ENCODE data around the gene B3GNT9. TPM values are rescaled to one million over a fixed set of nuclear protein-coding genes. Genes with fewer than 3 reads are reported as not detected.
A peak's percentile ranks its signal among the peaks of the same experiment; 100 is the strongest.

Gene B3GNT9
- polyA plus RNA-seq, 1 donor from 2014 or later = not detected

GRCh38 chr16:67176662-67177061 lies 25.9 kb upstream of the B3GNT9 start:
- Histone ChIP-seq H3K9me3 (ENCODE audit: low read length) (no peaks in the 10 kb centered on the region), H3K9ac (ENCODE audit: low read length) (no peak overlapping the region), H3K27ac (ENCODE audit: low read length) (no peak overlapping the region), H3K79me2 (replicated peaks; ENCODE audit: insufficient read depth, low read length) (peaks cover 9% of the 10 kb centered on the region), H4K20me1 (ENCODE audit: insufficient read depth) (peaks cover 20% of the 10 kb centered on the region), H3K27me3 (ENCODE audit: insufficient read depth, low read depth, low read length) (peaks cover 58% of the 10 kb centered on the region), H3F3A (ENCODE audit: insufficient read depth, low read length, poor library complexity, severe bottlenecking) (no peaks in the 10 kb centered on the region), H2AFZ (ENCODE audit: low read depth, low read length) (no peak overlapping the region), H3K36me3 (ENCODE audit: insufficient read depth, low read length) (no peaks in the 10 kb centered on the region), H3K9me2 (ENCODE audit: insufficient read depth, low read length) (no peaks in the 10 kb centered on the region), H3K4me2 (ENCODE audit: low read length) (no peak overlapping the region), H3K4me3 (ENCODE audit: low read length) (no peak overlapping the region)
- TF ChIP-seq EZH2 (IDR thresholded peaks at IDR 0.05; ENCODE audit: borderline replicate concordance, insufficient read depth, low read length, poor library complexity, severe bottlenecking) (no peak), POLR2AphosphoS5 (IDR thresholded peaks at IDR 0.05) (no peak), TAF1 (IDR thresholded peaks at IDR 0.05; ENCODE audit: low read depth) (no peak), MXI1 (conservative IDR thresholded peaks at IDR 0.05; ENCODE audit: poor library complexity, severe bottlenecking) (no peak), SMC3 (conservative IDR thresholded peaks at IDR 0.05; ENCODE audit: poor library complexity) (no peak), REST (IDR thresholded peaks at IDR 0.05; ENCODE audit: borderline replicate concordance) (no peak), RAD21 (conservative IDR thresholded peaks at IDR 0.05) (no peak), EP300 (conservative IDR thresholded peaks at IDR 0.05; ENCODE audit: poor library complexity, severe bottlenecking) (no peak)

GRCh38 chr16:67174706-67175231 lies 24.0 kb upstream of the B3GNT9 start:
- no peak overlapping the region for H3K4me2 ChIP-seq (ENCODE audit: low read length)
- H4K20me1 ChIP-seq (ENCODE audit: insufficient read depth) = peaks cover 20% of the 10 kb centered on the region
- H3K36me3 ChIP-seq (ENCODE audit: insufficient read depth, low read length) = no peaks in the 10 kb centered on the region
- H3K79me2 ChIP-seq (replicated peaks; ENCODE audit: insufficient read depth, low read length) = no peaks in the 10 kb centered on the region
- no peaks in the 10 kb centered on the region for H3F3A ChIP-seq (ENCODE audit: insufficient read depth, low read length, poor library complexity, severe bottlenecking)
- H3K9me2 ChIP-seq (ENCODE audit: insufficient read depth, low read length) = no peaks in the 10 kb centered on the region
- peaks cover 72% of the 10 kb centered on the region for H3K27me3 ChIP-seq (ENCODE audit: insufficient read depth, low read depth, low read length)
- no peak overlapping the region for H2AFZ ChIP-seq (ENCODE audit: low read depth, low read length)
- peak overlapping the region; percentile 38 for H3K9ac ChIP-seq (ENCODE audit: low read length)
- peak overlapping the region; percentile 63 for H3K4me3 ChIP-seq (ENCODE audit: low read length)
- no peaks in the 10 kb centered on the region for H3K9me3 ChIP-seq (ENCODE audit: low read length)
- TF ChIP-seq MXI1 (conservative IDR thresholded peaks at IDR 0.05; ENCODE audit: poor library complexity, severe bottlenecking) = no peak
- TF ChIP-seq SMC3 (conservative IDR thresholded peaks at IDR 0.05; ENCODE audit: poor library complexity) = no peak
- TF ChIP-seq EP300 (conservative IDR thresholded peaks at IDR 0.05; ENCODE audit: poor library complexity, severe bottlenecking) = no peak
- TF ChIP-seq POLR2AphosphoS5 (IDR thresholded peaks at IDR 0.05) = no peak
- no peak for TF ChIP-seq EZH2 (IDR thresholded peaks at IDR 0.05; ENCODE audit: borderline replicate concordance, insufficient read depth, low read length, poor library complexity, severe bottlenecking)
- TF ChIP-seq REST (IDR thresholded peaks at IDR 0.05; ENCODE audit: borderline replicate concordance) = no peak
- TF ChIP-seq RAD21 (conservative IDR thresholded peaks at IDR 0.05) = no peak
- TF ChIP-seq CTCF (IDR thresholded peaks at IDR 0.05; ENCODE audit: poor library complexity, severe bottlenecking) = no peak
- no peak for TF ChIP-seq TAF1 (IDR thresholded peaks at IDR 0.05; ENCODE audit: low read depth)
- no peak overlapping the region for H3K27ac ChIP-seq (ENCODE audit: low read length)

Data from neural cell (in vitro differentiated cells).